ENCODE measurements around the gene CREBRF. TPM values are rescaled to one million over a fixed set of nuclear protein-coding genes. Genes with fewer than 3 reads are reported as not detected.

Gene CREBRF
- total RNA-seq, 1 experiment from 2014 or later, result 12.3 TPM

DNA sequence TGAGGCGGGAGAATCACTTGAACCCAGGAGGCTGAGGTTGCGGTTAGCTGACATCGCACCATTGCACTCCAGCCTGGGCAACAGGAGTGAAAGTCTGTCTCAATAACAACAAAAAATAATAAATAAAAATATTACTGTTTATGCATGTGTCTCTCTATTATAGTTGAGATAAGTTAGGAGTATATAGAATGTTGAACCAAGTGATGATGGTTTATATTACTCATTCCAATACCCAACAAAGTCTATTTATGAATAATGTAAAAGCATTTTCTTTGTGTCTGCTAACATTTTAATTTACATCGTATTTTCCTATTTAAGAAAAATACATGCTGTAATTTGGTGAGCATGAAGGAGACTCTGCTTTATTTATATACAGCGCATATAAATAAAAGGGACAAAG is 35.8 kb downstream of the CREBRF start:
- POLR2A ChIA-PET, result no interaction called here
- intact Hi-C loops (cut with micrococcal nuclease; ENCODE audit: unreplicated experiment), result no loop called here

DNA sequence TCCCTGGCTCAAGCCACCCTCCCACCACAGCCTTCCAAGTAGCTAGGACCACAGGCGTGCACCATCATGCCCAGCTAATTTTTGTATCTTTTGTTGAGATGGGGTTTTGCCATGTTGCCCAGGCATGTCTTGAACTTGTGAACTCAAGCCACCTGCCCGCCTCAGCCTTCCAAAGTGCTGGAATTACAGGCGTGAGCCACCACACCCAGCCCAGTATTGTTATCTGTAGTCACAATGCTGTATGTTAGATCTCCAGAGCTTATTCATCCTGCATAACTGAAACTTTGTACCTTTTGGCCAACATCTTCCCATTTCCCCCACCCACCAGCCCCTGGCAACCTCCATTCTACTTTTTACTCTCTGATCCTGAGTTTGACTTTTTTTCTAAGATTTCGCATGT is 37.5 kb downstream of the CREBRF start:
- intact Hi-C loops (cut with micrococcal nuclease; ENCODE audit: unreplicated experiment), result no loop called here
- H3K27ac Mint-ChIP-seq (ENCODE audit: unreplicated experiment), result peak overlapping the region; percentile 23

More for the DNA sequence above, 35.8 kb downstream of the CREBRF start:
- no peak for DNase-seq
- no peaks in the 10 kb centered on the region for H3K9me3 Mint-ChIP-seq (ENCODE audit: unreplicated experiment)
- H3K4me1 Mint-ChIP-seq (ENCODE audit: low read depth, unreplicated experiment), result peaks cover 12% of the 10 kb centered on the region
- Histone ChIP-seq H3K4me3 (ENCODE audit: low read depth, low read length) (no peak overlapping the region), H3K27me3 (replicated peaks; ENCODE audit: control insufficient read depth, insufficient read depth, low read length) (no peaks in the 10 kb centered on the region), H3K4me1 (peaks cover 19% of the 10 kb centered on the region), H3K36me3 (ENCODE audit: control insufficient read depth, insufficient read depth, low read length) (peaks cover 1% of the 10 kb centered on the region; the same call in 1 of the 2 replicates), H3K9me3 (no peaks in the 10 kb centered on the region)
- H3K4me3 Mint-ChIP-seq (ENCODE audit: unreplicated experiment), result no peak overlapping the region
- H3K27me3 Mint-ChIP-seq (ENCODE audit: insufficient read depth, unreplicated experiment), result no peaks in the 10 kb centered on the region
- TF ChIP-seq, protein P1, sequence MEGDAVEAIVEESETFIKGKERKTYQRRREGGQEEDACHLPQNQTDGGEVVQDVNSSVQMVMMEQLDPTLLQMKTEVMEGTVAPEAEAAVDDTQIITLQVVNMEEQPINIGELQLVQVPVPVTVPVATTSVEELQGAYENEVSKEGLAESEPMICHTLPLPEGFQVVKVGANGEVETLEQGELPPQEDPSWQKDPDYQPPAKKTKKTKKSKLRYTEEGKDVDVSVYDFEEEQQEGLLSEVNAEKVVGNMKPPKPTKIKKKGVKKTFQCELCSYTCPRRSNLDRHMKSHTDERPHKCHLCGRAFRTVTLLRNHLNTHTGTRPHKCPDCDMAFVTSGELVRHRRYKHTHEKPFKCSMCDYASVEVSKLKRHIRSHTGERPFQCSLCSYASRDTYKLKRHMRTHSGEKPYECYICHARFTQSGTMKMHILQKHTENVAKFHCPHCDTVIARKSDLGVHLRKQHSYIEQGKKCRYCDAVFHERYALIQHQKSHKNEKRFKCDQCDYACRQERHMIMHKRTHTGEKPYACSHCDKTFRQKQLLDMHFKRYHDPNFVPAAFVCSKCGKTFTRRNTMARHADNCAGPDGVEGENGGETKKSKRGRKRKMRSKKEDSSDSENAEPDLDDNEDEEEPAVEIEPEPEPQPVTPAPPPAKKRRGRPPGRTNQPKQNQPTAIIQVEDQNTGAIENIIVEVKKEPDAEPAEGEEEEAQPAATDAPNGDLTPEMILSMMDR (IDR thresholded peaks at IDR 0.05; ENCODE audit: insufficient read depth in 1 of 2, low read depth in 1 of 2, low read length in 1 of 2, severe bottlenecking in 1 of 2, unreplicated experiment in 1 of 2), result no peak
- CTCF ChIA-PET, result no interaction called here
- no TSS peak for BruUV-seq (replicated peaks)
- no peak overlapping the region for H3K27ac Mint-ChIP-seq (ENCODE audit: unreplicated experiment)
- H3K36me3 Mint-ChIP-seq (ENCODE audit: insufficient read depth, unreplicated experiment), result peaks cover 6% of the 10 kb centered on the region

DNA sequence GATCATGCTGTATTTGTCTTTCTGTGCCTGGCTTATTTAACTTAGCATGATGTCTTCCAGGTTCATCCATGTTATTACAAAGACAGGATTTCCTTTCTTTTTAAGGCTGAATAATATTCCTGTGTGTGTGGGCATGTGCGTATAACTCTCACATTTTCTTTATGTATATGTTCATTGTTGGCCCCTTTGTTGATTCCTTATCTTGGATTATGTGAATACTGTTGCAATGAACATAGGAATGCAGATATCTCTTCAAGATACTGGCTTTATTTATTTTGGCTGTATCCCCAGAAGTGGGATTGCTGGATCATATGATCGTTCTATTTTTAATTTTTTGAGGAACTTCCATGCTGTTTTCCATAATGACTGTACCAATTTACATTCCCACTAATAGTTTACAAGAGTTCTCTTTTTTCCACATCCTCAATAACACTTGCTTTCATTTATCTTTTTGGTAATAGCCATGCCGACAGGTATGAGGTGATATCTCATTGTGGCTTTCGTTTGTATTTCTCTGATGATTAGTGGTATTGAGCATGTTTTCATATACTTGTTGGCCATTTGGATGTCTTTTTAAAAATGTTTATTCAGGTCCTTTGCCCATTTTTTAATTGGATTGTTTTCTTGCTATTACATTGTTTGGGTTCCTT is 38.0 kb downstream of the CREBRF start:
- ChIA-PET POLR2A (no interaction called here), CTCF (no interaction called here)
- no peaks in the 10 kb centered on the region for H3K27me3 ChIP-seq (replicated peaks; ENCODE audit: control insufficient read depth, insufficient read depth, low read length)
- Mint-ChIP-seq H3K36me3 (ENCODE audit: insufficient read depth, unreplicated experiment) (peaks cover 6% of the 10 kb centered on the region), H3K9me3 (ENCODE audit: unreplicated experiment) (no peaks in the 10 kb centered on the region), H3K27ac (ENCODE audit: unreplicated experiment) (peak overlapping the region; percentile 23), H3K4me3 (ENCODE audit: unreplicated experiment) (no peak overlapping the region), H3K27me3 (ENCODE audit: insufficient read depth, unreplicated experiment) (no peaks in the 10 kb centered on the region), H3K4me1 (ENCODE audit: low read depth, unreplicated experiment) (peaks cover 12% of the 10 kb centered on the region)
- peaks cover 19% of the 10 kb centered on the region for H3K4me1 ChIP-seq
- BruUV-seq (replicated peaks), result no TSS peak
- H3K36me3 ChIP-seq (ENCODE audit: control insufficient read depth, insufficient read depth, low read length), result peaks cover 1% of the 10 kb centered on the region; the same call in 1 of the 2 replicates
- no peak overlapping the region for H3K4me3 ChIP-seq (ENCODE audit: low read depth, low read length)
- intact Hi-C loops (cut with micrococcal nuclease; ENCODE audit: unreplicated experiment), result no loop called here
- TF ChIP-seq, protein P1 (IDR thresholded peaks at IDR 0.05; ENCODE audit: insufficient read depth in 1 of 2, low read depth in 1 of 2, low read length in 1 of 2, severe bottlenecking in 1 of 2, unreplicated experiment in 1 of 2), result no peak
- no peaks in the 10 kb centered on the region for H3K9me3 ChIP-seq
- peak in 1 of 2 experiments; percentile 9 for DNase-seq

More for the DNA sequence above, 37.5 kb downstream of the CREBRF start:
- no TSS peak for BruUV-seq (replicated peaks)
- Mint-ChIP-seq H3K27me3 (ENCODE audit: insufficient read depth, unreplicated experiment) (no peaks in the 10 kb centered on the region), H3K36me3 (ENCODE audit: insufficient read depth, unreplicated experiment) (peaks cover 6% of the 10 kb centered on the region), H3K4me1 (ENCODE audit: low read depth, unreplicated experiment) (peaks cover 12% of the 10 kb centered on the region), H3K4me3 (ENCODE audit: unreplicated experiment) (no peak overlapping the region), H3K9me3 (ENCODE audit: unreplicated experiment) (no peaks in the 10 kb centered on the region)
- Histone ChIP-seq H3K36me3 (ENCODE audit: control insufficient read depth, insufficient read depth, low read length) (peaks cover 1% of the 10 kb centered on the region; the same call in 1 of the 2 replicates), H3K4me1 (peaks cover 19% of the 10 kb centered on the region), H3K27me3 (replicated peaks; ENCODE audit: control insufficient read depth, insufficient read depth, low read length) (no peaks in the 10 kb centered on the region), H3K4me3 (ENCODE audit: low read depth, low read length) (no peak overlapping the region), H3K9me3 (no peaks in the 10 kb centered on the region)
- POLR2A ChIA-PET, result no interaction called here
- CTCF ChIA-PET, result no interaction called here
- peak; percentile 11 to 43 for DNase-seq
- TF ChIP-seq, protein P1 (IDR thresholded peaks at IDR 0.05; ENCODE audit: insufficient read depth in 1 of 2, low read depth in 1 of 2, low read length in 1 of 2, severe bottlenecking in 1 of 2, unreplicated experiment in 1 of 2), result no peak
